GM18909 (cell line): ENCODE measurements around the gene CNTRL.

ENCODE experiments used
- ATAC-seq: cut with Tn5 transposase; IDR thresholded peaks from one replicate; pipeline ENCODE4 v1.9.1; 2021; ENCODE audit warnings: mild to moderate bottlenecking; ENCODE audit not compliant: unreplicated experiment, poor library complexity

The CNTRL gene

GRCh38 chr9:121219530-121219929, 144.8 kb downstream of the CNTRL start:
- no peak for ATAC-seq

DNA sequence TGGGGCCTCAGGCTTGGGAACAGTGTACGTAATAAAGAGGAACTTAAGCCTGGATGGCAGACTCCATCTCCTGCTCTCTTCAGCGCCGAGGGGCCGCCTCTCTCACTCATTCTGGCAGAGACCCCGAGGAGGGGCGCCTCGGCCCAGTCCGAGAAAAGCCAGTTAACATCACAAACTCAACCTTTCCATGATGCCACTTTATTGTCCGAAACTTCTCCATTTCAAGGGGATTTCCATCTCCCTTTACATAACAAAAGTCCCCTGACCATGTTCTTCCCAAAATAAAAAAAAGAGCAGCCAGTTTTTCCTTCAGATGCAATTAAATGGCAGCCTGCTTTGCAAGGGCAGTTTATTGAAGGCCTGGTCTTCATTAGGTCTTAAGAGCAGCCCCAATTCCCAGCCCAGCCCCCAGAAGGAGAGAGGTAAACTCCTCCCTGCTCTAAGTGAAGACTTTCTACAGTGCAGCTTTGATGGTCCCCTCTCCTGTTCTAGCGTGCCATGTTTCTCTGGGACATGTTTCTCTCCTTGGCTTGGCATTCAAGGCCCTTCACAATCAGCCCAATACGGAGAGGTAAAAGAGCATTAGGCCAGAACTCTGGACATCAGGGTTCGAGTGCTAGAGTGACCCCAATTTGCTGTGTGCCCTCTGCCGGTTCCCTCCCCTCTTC, 146.4 kb downstream of the CNTRL start:
- no peak for ATAC-seq

DNA sequence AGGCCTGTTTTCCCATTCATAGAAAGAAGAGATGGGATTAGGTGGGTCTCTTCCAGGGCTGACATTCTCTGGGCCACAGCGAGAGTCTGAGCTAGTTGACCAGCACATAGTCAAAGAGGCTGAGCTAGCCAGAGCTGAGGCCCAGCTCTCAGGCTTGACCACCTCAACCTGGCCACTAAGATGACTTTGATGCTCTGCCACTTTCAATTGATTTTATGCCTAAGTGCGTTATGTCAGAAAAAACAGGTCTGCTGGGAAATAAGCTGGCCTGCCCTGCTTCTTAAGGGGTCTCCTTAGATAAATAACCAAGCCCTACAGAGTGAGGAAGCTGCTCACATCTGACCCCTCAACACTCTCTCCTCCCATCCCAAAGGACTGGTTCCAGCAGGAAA, 146.9 kb downstream of the CNTRL start:
- ATAC-seq, result no peak

DNA sequence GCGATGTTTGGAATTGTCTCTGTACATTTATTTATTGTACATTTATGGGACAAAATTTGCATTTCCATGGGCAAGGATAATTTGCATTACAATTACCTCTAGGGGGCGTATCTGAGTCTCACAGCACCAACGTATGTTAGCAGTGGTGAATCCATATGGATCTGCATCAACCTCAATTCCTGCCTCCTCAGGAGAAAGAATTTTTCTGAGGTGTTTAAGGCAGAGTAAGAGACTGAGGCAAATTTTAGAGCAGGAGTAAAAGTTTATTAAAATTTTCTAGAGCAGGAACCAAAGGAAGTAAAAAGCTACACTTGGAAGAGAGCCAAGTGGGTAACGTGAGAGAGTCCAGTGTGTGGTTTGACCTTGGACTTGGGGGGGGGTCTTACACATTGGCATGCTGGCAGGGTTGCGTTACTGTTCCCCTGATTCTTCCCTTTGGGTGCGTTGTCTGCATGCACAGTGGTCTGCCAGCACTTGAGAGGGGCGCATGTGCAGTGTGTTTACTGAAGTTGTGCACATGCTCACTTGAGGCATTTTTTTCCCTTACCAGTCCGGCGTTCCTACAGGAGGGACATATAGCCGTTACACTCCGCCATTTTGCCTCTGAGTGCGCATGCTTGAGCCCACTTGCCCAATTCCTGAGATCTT, 147.9 kb downstream of the CNTRL start:
- no peak for ATAC-seq

DNA sequence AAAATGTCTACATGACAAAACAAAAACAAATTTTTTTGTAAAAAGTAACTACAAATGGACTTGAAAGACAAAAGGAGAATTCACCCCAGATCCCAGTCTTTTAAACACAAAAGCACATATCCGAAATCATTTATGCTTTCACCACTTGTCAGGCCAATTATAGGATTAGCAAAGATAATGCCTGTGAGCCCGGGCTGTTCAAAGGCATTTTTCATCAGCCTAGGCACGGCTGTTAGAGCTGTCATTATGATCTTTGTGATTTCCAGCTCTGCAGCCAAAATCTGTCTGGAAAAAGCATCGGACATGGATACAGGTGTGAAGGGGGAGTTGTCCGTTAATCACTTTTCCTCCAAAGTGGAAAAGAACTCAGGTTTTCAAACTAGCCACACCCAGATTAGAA, 150.5 kb downstream of the CNTRL start:
- ATAC-seq, result no peak

DNA sequence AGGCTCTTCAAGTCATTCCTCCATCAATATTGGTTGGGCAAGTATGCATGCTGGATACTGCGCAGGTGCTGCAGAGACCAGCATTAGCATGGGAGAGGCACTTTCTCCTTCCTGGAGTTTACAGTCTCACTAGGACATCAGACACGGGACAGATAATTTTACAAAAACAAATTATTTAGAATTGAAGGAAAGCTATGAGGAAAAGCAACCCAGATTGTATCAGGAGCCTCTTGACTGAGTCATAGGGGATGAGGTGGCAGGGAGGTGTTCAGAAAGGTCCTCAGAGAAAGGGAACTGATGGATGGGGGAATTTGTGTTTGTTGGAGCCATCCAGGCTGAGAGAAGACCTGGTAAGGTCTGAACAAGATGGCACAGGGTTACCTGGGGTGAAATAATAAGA, 151.4 kb downstream of the CNTRL start:
- ATAC-seq, result no peak
